ENCODE measurements around the gene NBDY.
"Not testable (repeated sequence)": the region's sequence is repeated elsewhere in the genome, so short reads cannot be mapped to it uniquely, and the experiment has no call there.

DNA sequence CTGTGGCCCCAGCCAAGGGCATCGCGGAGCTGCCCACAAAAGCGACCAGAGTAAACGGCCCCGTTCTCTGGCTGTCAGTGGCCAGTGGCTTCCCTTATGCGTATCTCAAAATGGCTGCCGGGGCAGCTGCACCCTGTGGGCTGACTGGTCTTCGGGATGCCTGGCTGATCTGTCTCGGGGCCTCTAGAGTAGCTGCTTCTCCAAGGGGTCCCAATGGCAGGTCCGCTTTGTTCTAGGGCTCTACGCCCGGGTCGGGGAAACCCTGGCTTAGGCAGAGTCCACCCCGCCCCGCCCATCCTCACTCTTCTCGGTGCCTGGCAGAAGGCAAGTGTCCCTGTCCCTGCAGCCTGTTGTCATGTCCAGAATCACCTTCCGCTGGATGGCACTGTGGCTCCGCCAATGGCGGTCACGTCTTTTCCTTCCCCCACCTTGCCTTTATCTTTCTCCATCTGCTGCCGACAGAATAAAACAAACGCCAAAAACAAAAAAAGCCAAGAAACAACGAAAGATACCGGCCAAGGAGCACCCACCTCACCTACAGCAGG, 50.0 kb downstream of the NBDY start:
- not testable (repeated sequence) for TF ChIP-seq RARB (CRISPR knock-in tag; IDR thresholded peaks at IDR 0.05); ZC3H10 (CRISPR knock-in tag; IDR thresholded peaks at IDR 0.05); ZNF8 (CRISPR knock-in tag; IDR thresholded peaks at IDR 0.05); ARNTL (CRISPR knock-in tag; IDR thresholded peaks at IDR 0.05; ENCODE audit: borderline replicate concordance, low read depth); ISL1 (CRISPR knock-in tag; IDR thresholded peaks at IDR 0.05)
